Panc1 (cell line): ENCODE results near the gene CLCF1.

Experiments
- TF ChIP-seq, protein P1 (sequence below): fragments of 450-650 bp; IDR thresholded peaks from 2 replicates; pipeline ENCODE4 v1.5.1; 2017; ENCODE audit warnings: mild to moderate bottlenecking
- TF ChIP-seq, protein P2 (sequence below), 2 experiments: IDR thresholded peaks; 2 replicates each; pipeline ENCODE4 v1.6.1; 2011 to 2012; ENCODE audit warnings: low read depth in 2 of 2, control low read depth in 1 of 2, low read length in 1 of 2, mild to moderate bottlenecking in 1 of 2, moderate library complexity in 1 of 2; ENCODE audit not compliant: insufficient read depth in 1 of 2

GRCh38 chr11:67384851-67385366 lies 11.5 kb upstream of the CLCF1 start:
- TF ChIP-seq, protein P1, sequence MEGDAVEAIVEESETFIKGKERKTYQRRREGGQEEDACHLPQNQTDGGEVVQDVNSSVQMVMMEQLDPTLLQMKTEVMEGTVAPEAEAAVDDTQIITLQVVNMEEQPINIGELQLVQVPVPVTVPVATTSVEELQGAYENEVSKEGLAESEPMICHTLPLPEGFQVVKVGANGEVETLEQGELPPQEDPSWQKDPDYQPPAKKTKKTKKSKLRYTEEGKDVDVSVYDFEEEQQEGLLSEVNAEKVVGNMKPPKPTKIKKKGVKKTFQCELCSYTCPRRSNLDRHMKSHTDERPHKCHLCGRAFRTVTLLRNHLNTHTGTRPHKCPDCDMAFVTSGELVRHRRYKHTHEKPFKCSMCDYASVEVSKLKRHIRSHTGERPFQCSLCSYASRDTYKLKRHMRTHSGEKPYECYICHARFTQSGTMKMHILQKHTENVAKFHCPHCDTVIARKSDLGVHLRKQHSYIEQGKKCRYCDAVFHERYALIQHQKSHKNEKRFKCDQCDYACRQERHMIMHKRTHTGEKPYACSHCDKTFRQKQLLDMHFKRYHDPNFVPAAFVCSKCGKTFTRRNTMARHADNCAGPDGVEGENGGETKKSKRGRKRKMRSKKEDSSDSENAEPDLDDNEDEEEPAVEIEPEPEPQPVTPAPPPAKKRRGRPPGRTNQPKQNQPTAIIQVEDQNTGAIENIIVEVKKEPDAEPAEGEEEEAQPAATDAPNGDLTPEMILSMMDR, result no peak
- TF ChIP-seq, protein P2, sequence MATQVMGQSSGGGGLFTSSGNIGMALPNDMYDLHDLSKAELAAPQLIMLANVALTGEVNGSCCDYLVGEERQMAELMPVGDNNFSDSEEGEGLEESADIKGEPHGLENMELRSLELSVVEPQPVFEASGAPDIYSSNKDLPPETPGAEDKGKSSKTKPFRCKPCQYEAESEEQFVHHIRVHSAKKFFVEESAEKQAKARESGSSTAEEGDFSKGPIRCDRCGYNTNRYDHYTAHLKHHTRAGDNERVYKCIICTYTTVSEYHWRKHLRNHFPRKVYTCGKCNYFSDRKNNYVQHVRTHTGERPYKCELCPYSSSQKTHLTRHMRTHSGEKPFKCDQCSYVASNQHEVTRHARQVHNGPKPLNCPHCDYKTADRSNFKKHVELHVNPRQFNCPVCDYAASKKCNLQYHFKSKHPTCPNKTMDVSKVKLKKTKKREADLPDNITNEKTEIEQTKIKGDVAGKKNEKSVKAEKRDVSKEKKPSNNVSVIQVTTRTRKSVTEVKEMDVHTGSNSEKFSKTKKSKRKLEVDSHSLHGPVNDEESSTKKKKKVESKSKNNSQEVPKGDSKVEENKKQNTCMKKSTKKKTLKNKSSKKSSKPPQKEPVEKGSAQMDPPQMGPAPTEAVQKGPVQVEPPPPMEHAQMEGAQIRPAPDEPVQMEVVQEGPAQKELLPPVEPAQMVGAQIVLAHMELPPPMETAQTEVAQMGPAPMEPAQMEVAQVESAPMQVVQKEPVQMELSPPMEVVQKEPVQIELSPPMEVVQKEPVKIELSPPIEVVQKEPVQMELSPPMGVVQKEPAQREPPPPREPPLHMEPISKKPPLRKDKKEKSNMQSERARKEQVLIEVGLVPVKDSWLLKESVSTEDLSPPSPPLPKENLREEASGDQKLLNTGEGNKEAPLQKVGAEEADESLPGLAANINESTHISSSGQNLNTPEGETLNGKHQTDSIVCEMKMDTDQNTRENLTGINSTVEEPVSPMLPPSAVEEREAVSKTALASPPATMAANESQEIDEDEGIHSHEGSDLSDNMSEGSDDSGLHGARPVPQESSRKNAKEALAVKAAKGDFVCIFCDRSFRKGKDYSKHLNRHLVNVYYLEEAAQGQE (IDR thresholded peaks at IDR 0.05; ENCODE audit: insufficient read depth in 1 of 2, low read depth in 2 of 2, low read length in 1 of 2), result no peak
